Neural cell (in vitro differentiated cells): ENCODE results near the gene COPS8. TPM values are rescaled to one million over a fixed set of nuclear protein-coding genes. Genes with fewer than 3 reads are reported as not detected.

Experiments used
- H2AFZ ChIP-seq: fragments of 200-600, 300-800 bp; sonication (generic), shearing (Covaris generic); 2 replicates; pipeline ENCODE4 v1.6.0; 2014; ENCODE audit warnings: low read depth, mild to moderate bottlenecking, antibody characterized with exemption, low read length, moderate library complexity
- H3F3A ChIP-seq: fragments of 200-600 bp; shearing (Covaris generic); 2 replicates; pipeline ENCODE4 v1.6.1; 2016; ENCODE audit warnings: mild to moderate bottlenecking, moderate library complexity, mixed read lengths, antibody characterized with exemption, low read length; ENCODE audit not compliant: insufficient read depth, poor library complexity, severe bottlenecking
- H3K27ac ChIP-seq: fragments of 200-600, 300-800 bp; sonication (generic), shearing (Covaris generic); 2 replicates; pipeline ENCODE4 v1.5.1; 2014; ENCODE audit warnings: mild to moderate bottlenecking, low read length, moderate library complexity
- H3K27me3 ChIP-seq: fragments of 300-800, 200-600 bp; sonication (generic), shearing (Covaris generic); 2 replicates; pipeline ENCODE4 v1.6.0; 2014; ENCODE audit warnings: mild to moderate bottlenecking, low read depth, low read length, moderate library complexity; ENCODE audit not compliant: insufficient read depth
- H3K36me3 ChIP-seq: fragments of 300-800, 200-600 bp; sonication (generic), shearing (Covaris generic); 2 replicates; pipeline ENCODE4 v1.5.1; 2014; ENCODE audit warnings: mild to moderate bottlenecking, antibody characterized with exemption, low read length, moderate library complexity; ENCODE audit not compliant: insufficient read depth
- H3K4me2 ChIP-seq: fragments of 300-800, 200-600 bp; sonication (generic), shearing (Covaris generic); 2 replicates; pipeline ENCODE4 v1.6.0; 2014; ENCODE audit warnings: mild to moderate bottlenecking, low read length
- H3K4me3 ChIP-seq: fragments of 300-800, 200-600 bp; sonication (generic), shearing (Covaris generic); 2 replicates; pipeline ENCODE4 v1.5.1; 2014; ENCODE audit warnings: mild to moderate bottlenecking, low read length, moderate library complexity
- H3K79me2 ChIP-seq: fragments of 200-600 bp; shearing (Covaris generic); replicated peaks from 2 replicates; pipeline ENCODE4 v1.6.0; 2014; ENCODE audit warnings: mild to moderate bottlenecking, low read length, moderate library complexity; ENCODE audit not compliant: insufficient read depth
- H3K9ac ChIP-seq: fragments of 300-800, 200-600 bp; sonication (generic), shearing (Covaris generic); 2 replicates; pipeline ENCODE4 v1.6.1; 2016; ENCODE audit warnings: mild to moderate bottlenecking, low read length, mixed read lengths
- H3K9me2 ChIP-seq: fragments of 200-600 bp; shearing (Covaris generic); 2 replicates; pipeline ENCODE4 v1.6.1; 2016; ENCODE audit warnings: mild to moderate bottlenecking, low read length, mixed read lengths; ENCODE audit not compliant: insufficient read depth
- H3K9me3 ChIP-seq: fragments of 200-600, 300-800 bp; sonication (generic), shearing (Covaris generic); 2 replicates; pipeline ENCODE4 v1.6.1; 2016; ENCODE audit warnings: mild to moderate bottlenecking, mixed run types, low read length, moderate library complexity, mixed read lengths
- H4K20me1 ChIP-seq: fragments of 200-600 bp; shearing (Covaris generic); 2 replicates; pipeline ENCODE4 v1.6.1; 2016; ENCODE audit warnings: mild to moderate bottlenecking, mixed run types; ENCODE audit not compliant: insufficient read depth
- EP300 ChIP-seq: fragments of 450-650 bp; conservative IDR thresholded peaks from 2 replicates; pipeline ENCODE4 v1.6.1; 2014; ENCODE audit warnings: antibody characterized with exemption, mild to moderate bottlenecking, moderate library complexity; ENCODE audit not compliant: poor library complexity, severe bottlenecking
- EZH2 ChIP-seq: fragments of 200-600, 300-800 bp; shearing (Covaris generic), sonication (generic); IDR thresholded peaks from 2 replicates; pipeline ENCODE4 v1.6.1; 2014; ENCODE audit warnings: antibody characterized with exemption, low read length, borderline replicate concordance, mild to moderate bottlenecking; ENCODE audit not compliant: insufficient read depth, poor library complexity, severe bottlenecking
- MXI1 ChIP-seq: fragments of 450-650 bp; conservative IDR thresholded peaks from 2 replicates; pipeline ENCODE4 v1.6.1; 2014; ENCODE audit warnings: antibody characterized with exemption, mild to moderate bottlenecking; ENCODE audit not compliant: poor library complexity, severe bottlenecking
- POLR2AphosphoS5 ChIP-seq: IDR thresholded peaks from 2 replicates; pipeline ENCODE4 v1.6.1; 2012
- RAD21 ChIP-seq: fragments of 450-650 bp; conservative IDR thresholded peaks from 2 replicates; pipeline ENCODE4 v1.6.1; 2014; ENCODE audit warnings: antibody characterized with exemption, mild to moderate bottlenecking, moderate library complexity
- SMC3 ChIP-seq: fragments of 450-650 bp; conservative IDR thresholded peaks from 2 replicates; pipeline ENCODE4 v1.6.1; 2014; ENCODE audit warnings: antibody characterized with exemption, mild to moderate bottlenecking, moderate library complexity; ENCODE audit not compliant: poor library complexity
- TAF1 ChIP-seq: IDR thresholded peaks from 2 replicates; pipeline ENCODE4 v1.6.1; 2012; ENCODE audit warnings: low read depth
- polyA plus RNA-seq: library from polyadenylated mRNA; depleted of rRNA; stranded (reverse); fragments of >200 nt; gene quantifications from 2 replicates; pipeline ENCODE4 v1.2.3, GENCODE V29; 2014
- TF ChIP-seq, protein P1 (sequence below): fragments of 450-650 bp; IDR thresholded peaks from 2 replicates; pipeline ENCODE4 v1.5.1; 2014; ENCODE audit warnings: antibody characterized with exemption, mild to moderate bottlenecking, moderate library complexity; ENCODE audit not compliant: poor library complexity, severe bottlenecking
- TF ChIP-seq, protein P2 (sequence below): IDR thresholded peaks from 2 replicates; pipeline ENCODE4 v1.6.1; 2012; ENCODE audit warnings: borderline replicate concordance

The COPS8 gene
- polyA plus RNA-seq, 1 donor from 2014 or later = 269 TPM

GRCh38 chr2:237099804-237100203 lies 14.1 kb downstream of the COPS8 start:
- TF ChIP-seq SMC3 = no peak
- no peak for TF ChIP-seq POLR2AphosphoS5
- no peak for TF ChIP-seq MXI1
- no peak for TF ChIP-seq EP300
- TF ChIP-seq RAD21 = no peak
- no peak for TF ChIP-seq TAF1
- no peak for TF ChIP-seq EZH2
- TF ChIP-seq, protein P1, sequence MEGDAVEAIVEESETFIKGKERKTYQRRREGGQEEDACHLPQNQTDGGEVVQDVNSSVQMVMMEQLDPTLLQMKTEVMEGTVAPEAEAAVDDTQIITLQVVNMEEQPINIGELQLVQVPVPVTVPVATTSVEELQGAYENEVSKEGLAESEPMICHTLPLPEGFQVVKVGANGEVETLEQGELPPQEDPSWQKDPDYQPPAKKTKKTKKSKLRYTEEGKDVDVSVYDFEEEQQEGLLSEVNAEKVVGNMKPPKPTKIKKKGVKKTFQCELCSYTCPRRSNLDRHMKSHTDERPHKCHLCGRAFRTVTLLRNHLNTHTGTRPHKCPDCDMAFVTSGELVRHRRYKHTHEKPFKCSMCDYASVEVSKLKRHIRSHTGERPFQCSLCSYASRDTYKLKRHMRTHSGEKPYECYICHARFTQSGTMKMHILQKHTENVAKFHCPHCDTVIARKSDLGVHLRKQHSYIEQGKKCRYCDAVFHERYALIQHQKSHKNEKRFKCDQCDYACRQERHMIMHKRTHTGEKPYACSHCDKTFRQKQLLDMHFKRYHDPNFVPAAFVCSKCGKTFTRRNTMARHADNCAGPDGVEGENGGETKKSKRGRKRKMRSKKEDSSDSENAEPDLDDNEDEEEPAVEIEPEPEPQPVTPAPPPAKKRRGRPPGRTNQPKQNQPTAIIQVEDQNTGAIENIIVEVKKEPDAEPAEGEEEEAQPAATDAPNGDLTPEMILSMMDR = no peak
- TF ChIP-seq, protein P2, sequence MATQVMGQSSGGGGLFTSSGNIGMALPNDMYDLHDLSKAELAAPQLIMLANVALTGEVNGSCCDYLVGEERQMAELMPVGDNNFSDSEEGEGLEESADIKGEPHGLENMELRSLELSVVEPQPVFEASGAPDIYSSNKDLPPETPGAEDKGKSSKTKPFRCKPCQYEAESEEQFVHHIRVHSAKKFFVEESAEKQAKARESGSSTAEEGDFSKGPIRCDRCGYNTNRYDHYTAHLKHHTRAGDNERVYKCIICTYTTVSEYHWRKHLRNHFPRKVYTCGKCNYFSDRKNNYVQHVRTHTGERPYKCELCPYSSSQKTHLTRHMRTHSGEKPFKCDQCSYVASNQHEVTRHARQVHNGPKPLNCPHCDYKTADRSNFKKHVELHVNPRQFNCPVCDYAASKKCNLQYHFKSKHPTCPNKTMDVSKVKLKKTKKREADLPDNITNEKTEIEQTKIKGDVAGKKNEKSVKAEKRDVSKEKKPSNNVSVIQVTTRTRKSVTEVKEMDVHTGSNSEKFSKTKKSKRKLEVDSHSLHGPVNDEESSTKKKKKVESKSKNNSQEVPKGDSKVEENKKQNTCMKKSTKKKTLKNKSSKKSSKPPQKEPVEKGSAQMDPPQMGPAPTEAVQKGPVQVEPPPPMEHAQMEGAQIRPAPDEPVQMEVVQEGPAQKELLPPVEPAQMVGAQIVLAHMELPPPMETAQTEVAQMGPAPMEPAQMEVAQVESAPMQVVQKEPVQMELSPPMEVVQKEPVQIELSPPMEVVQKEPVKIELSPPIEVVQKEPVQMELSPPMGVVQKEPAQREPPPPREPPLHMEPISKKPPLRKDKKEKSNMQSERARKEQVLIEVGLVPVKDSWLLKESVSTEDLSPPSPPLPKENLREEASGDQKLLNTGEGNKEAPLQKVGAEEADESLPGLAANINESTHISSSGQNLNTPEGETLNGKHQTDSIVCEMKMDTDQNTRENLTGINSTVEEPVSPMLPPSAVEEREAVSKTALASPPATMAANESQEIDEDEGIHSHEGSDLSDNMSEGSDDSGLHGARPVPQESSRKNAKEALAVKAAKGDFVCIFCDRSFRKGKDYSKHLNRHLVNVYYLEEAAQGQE = no peak
- Histone ChIP-seq H2AFZ (no peak overlapping the region), H3K27me3 (no peaks in the 10 kb centered on the region), H3F3A (no peaks in the 10 kb centered on the region), H3K79me2 (no peaks in the 10 kb centered on the region), H3K9me2 (no peaks in the 10 kb centered on the region), H3K9ac (no peak overlapping the region), H4K20me1 (no peaks in the 10 kb centered on the region), H3K9me3 (no peaks in the 10 kb centered on the region), H3K4me3 (no peak overlapping the region), H3K36me3 (peaks cover 4% of the 10 kb centered on the region), H3K4me2 (no peak overlapping the region), H3K27ac (no peak overlapping the region)

- Histone ChIP-seq H3K27ac (no peak overlapping the region), H4K20me1 (no peaks in the 10 kb centered on the region), H3K36me3 (peaks cover 4% of the 10 kb centered on the region), H3K27me3 (no peaks in the 10 kb centered on the region), H2AFZ (no peak overlapping the region), H3K4me3 (no peak overlapping the region), H3K9ac (no peak overlapping the region), H3K4me2 (no peak overlapping the region), H3F3A (no peaks in the 10 kb centered on the region), H3K79me2 (no peaks in the 10 kb centered on the region), H3K9me2 (no peaks in the 10 kb centered on the region), H3K9me3 (no peaks in the 10 kb centered on the region)
- TF ChIP-seq, protein P2 = no peak
- TF ChIP-seq RAD21 = no peak
- no peak for TF ChIP-seq EZH2
- TF ChIP-seq EP300 = no peak
- TF ChIP-seq, protein P1 = no peak
- TF ChIP-seq POLR2AphosphoS5 = no peak
- no peak for TF ChIP-seq MXI1
- no peak for TF ChIP-seq TAF1
Measured at GRCh38 chr2:237101118-237101979, 15.7 kb downstream of the COPS8 start.
